HG02763 (cell line): ENCODE results near the gene ZBTB8OS.

Source experiments
- ATAC-seq: cut with Tn5 transposase; IDR thresholded peaks from one replicate; pipeline ENCODE4 v1.9.1; 2021; ENCODE audit warnings: mild to moderate bottlenecking, moderate library complexity; ENCODE audit not compliant: unreplicated experiment

The ZBTB8OS gene

DNA sequence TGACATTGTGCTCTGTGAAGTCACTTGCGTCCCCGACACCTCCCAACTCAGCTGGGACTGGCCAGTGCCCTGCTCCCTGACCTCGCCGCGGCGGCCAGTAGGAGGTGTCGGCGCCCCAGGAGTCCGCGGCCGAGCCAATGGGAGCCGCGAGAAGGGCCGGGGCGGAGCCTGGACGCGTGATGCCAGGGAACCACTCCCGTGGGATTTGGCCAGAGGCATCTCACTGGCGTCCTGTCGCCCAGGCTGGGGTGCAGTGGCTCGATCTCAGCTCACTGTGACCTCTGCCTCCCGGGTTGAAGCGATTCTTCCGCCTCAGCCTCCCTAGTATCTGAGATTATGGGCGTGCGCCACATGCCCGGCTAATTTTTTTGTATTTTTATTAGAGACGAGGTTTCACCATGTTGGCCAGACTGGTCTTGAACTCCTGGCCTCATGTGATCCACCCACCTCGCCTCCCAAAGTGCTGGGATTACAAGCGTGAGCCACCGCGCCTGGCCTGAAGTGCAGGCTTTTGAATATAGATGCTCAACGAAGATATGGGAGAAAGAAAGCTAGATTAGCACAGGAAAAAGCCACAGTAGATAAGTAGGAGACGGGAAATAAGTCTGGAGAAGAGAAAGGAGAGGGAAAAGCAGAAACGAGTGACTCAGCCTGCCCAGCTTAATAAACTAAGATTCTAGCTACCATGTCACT is 38.0 kb downstream of the ZBTB8OS start:
- ATAC-seq: peak; percentile 84

DNA sequence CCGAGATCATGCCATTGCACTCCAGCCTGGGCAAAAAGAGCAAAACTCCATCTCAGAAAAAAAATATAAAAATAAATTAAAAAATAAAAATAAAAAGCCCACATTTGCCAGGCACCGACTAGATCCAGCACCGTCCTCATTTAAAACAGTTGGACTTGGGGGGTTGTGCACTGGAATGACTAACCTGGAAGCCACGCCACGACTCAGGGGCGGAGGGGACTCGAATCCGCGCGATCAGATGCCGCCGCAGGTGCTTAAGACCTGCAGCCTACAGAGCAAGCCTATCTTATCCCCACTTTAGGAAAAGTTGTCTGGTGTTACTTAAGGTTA is 38.5 kb downstream of the ZBTB8OS start:
- no peak for ATAC-seq

DNA sequence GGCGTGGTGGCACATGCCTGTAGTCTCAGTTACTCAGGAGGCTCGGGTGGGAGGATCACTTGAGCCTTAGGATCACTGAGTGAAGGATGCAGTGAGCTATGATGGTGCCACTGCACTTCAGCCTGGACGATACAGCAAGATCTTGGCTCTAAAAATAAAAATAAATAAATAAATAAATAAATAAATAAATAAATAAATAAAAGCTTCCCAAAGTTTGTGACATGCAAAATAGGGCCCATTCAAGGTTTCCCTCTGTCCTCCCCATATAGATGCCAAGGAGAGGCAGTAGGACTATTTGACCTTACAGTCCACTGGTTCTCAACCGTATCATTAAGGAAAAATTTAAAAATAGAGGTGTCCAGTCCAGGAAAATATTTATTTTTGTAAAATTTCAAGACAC is 41.2 kb downstream of the ZBTB8OS start:
- ATAC-seq: no peak

DNA sequence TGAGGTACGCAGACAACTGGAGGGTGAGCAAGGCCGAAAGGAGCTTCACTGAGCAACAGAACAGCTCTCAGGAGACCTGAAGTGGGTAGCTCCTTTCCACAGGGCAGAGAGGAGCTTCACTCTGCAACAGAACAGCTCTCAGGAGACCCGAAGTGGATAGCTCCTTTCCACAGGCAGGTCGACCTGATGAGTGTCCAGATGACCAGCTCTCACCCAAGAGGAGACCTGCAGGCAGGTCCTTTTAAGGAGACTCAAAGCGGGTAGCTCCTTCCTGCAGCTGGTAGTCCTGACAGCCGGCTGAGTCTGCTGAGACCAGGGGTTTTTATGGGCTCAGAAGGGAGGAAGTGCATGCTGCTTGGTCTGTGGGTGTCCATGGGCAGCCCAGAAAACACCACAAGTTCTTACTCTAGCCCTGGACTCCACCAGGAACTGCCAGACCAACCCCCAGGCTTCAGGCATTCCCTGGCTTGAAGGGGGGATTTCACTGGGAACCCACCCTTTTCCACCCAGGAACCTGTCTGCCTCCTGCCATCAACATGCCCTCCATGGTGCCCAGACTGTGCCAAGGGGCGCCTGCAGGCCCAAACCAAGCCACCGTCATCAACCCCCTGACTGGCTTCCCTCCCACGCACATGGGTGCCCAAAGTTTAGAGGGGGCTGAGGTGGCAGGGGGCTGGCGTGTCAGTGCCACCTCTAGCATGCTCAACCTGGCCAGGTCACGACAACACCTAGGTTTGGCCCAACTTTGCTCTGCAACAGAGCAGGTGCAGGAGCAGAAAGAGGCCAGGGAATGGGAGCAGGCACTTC is 43.6 kb downstream of the ZBTB8OS start:
- no peak for ATAC-seq

DNA sequence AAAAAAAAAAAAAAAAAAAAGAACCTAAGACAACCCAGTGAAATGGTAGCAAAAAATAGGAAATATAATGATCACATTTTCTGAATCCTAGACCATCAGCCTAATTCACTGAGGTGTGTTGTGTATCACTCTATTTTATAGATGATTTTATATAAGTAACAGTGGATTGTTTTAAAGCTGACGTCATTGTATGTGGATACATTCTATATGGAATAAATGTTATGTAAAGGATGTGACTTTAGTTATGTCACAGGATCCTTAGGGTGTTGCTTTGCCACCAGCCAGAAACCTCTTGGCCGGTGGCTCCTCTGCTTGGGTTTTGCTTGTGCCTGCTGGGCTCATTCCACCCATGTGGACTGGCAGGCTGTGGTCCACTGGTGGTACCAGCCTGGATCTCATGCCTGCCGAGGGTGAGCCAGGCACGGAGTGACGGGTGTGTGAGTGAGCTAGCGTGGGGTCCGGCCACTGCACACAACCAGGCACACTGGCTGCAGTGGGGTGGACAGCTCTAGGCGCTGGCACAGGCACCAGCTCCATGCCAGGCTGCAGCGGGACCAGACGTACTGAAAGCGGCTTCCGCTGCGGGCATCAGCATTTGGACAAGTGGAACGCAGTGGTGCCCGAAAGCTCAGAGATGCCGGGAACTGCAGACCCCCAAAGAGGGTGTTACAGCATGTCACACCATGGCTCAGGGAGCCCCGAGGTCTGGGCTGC is 44.5 kb downstream of the ZBTB8OS start:
- ATAC-seq: no peak

DNA sequence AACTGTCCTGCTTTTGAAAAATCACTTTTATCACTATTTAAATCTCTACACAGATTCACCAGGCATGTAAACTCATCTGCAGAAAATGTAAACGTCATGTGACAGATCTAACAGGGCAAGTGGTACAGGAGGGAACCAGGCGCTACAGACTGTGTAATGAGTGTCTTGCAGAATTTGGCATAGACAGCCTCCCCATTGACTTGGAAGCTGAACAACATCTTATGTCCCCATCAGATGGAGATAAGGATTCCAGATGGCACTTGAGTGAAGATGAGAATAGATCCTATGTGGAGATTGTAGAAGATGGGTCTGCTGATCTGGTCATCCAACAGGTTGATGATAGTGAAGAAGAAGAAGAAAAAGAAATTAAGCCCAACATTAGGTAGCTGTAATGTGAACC is 50.3 kb downstream of the ZBTB8OS start:
- ATAC-seq: no peak

DNA sequence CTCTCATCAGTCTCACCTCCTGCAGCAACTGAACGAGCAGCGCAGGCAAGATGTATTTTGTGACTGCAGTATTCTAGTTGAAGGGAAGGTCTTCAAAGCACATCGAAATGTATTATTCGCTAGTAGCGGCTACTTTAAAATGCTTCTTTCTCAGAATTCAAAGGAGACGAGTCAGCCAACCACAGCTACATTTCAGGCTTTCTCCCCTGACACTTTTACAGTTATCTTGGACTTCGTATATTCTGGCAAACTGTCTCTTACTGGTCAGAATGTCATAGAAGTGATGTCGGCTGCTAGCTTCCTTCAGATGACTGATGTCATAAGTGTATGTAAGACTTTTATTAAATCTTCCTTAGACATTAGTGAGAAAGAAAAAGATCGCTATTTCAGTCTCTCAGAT is 57.4 kb downstream of the ZBTB8OS start:
- no peak for ATAC-seq

DNA sequence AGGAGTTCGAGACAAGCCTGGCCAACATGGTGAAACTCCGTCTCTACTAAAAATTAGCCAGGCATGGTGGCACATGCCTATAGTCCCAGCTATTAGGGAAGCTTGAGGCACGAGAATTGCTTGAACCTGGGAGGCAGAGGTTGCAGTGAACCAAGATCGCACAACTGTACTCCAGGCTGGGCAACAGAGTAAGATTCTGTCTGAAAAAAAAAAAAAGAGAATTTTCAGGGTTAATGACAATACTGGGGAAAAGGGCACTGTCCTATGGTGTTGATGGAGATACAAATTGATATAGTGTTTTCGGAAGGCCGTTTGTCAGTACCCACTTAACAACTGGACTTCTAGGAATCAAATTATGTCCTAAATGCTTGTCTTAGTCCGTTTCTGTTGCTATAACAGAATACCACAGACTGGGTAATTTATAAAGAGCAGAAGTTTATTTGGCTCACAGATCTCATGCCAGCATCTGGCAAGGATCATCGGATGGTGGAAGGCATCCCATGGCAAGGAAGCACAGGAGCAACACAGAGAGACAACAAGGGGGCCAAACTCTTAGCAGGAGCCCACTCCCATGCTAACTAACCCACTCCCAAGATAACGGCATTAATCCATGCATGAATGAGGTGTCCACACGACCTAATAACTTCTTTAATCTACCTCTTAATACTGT is 69.9 kb downstream of the ZBTB8OS start:
- ATAC-seq: no peak
